ENCODE results near the gene DPPA4. TPM values are rescaled to one million over a fixed set of nuclear protein-coding genes. Genes with fewer than 3 reads are reported as not detected.
"Not testable (repeated sequence)": the region's sequence is repeated elsewhere in the genome, so short reads cannot be mapped to it uniquely, and the experiment has no call there.

The DPPA4 gene
- total and polyA plus RNA-seq, 4 donors, result 5.3 to 17.8 (median 12.7) TPM

- H3K4me1 ChIP-seq (ENCODE audit: control insufficient read depth, insufficient read depth, low read length), result no peaks in the 10 kb centered on the region
- H3K9me3 ChIP-seq (ENCODE audit: control insufficient read depth, insufficient read depth, low read length), result no peaks in the 10 kb centered on the region
- 85% methylated on average over 6 of the region's 6 CpGs for WGBS (ENCODE audit: insufficient coverage)
- no peak for DNase-seq (ENCODE audit: low read depth in 4 of 6, low spot score in 6 of 6)
- H3K36me3 ChIP-seq (ENCODE audit: control insufficient read depth, insufficient read depth, low read length), result no peaks in the 10 kb centered on the region
- H3K27ac ChIP-seq (ENCODE audit: low read depth, low read length), result no peak overlapping the region
- no peak overlapping the region for H3K4me3 ChIP-seq (ENCODE audit: low read depth, low read length)
- H3K27me3 ChIP-seq (ENCODE audit: control insufficient read depth, insufficient read depth, low read length), result no peaks in the 10 kb centered on the region
These were observed 26.7 kb upstream of the DPPA4 start for GRCh38 chr3:109364088-109364487.

- Histone ChIP-seq H3K4me1 (ENCODE audit: control insufficient read depth, insufficient read depth, low read length) (no peaks in the 10 kb centered on the region), H3K9me3 (ENCODE audit: control insufficient read depth, insufficient read depth, low read length) (no peaks in the 10 kb centered on the region), H3K36me3 (ENCODE audit: control insufficient read depth, insufficient read depth, low read length) (no peaks in the 10 kb centered on the region), H3K27me3 (ENCODE audit: control insufficient read depth, insufficient read depth, low read length) (no peaks in the 10 kb centered on the region), H3K27ac (ENCODE audit: low read depth, low read length) (no peak overlapping the region), H3K4me3 (ENCODE audit: low read depth, low read length) (no peak overlapping the region)
- DNase-seq (ENCODE audit: low read depth in 4 of 6, low spot score in 6 of 6), result no peak
These were observed 26.3 kb upstream of the DPPA4 start for GRCh38 chr3:109363634-109364033.

GRCh38 chr3:109362823-109363222 is 25.5 kb upstream of the DPPA4 start:
- Histone ChIP-seq H3K4me3 (ENCODE audit: low read depth, low read length) (no peak overlapping the region), H3K27me3 (ENCODE audit: control insufficient read depth, insufficient read depth, low read length) (no peaks in the 10 kb centered on the region)
- 100% methylated on average over 1 of the region's 4 CpGs for WGBS (ENCODE audit: insufficient coverage)

GRCh38 chr3:109358809-109359208 is 21.5 kb upstream of the DPPA4 start:
- not testable (repeated sequence) for H3K9me3 ChIP-seq (ENCODE audit: control insufficient read depth, insufficient read depth, low read length); H3K27ac ChIP-seq (ENCODE audit: low read depth, low read length)
- WGBS (ENCODE audit: insufficient coverage), result 96% methylated on average over 2 of the region's 2 CpGs

More at GRCh38 chr3:109362823-109363222, 25.5 kb upstream of the DPPA4 start:
- no peaks in the 10 kb centered on the region for H3K9me3 ChIP-seq (ENCODE audit: control insufficient read depth, insufficient read depth, low read length)
- H3K4me1 ChIP-seq (ENCODE audit: control insufficient read depth, insufficient read depth, low read length), result no peaks in the 10 kb centered on the region
- DNase-seq (ENCODE audit: low read depth in 4 of 6, low spot score in 6 of 6), result no peak
- H3K36me3 ChIP-seq (ENCODE audit: control insufficient read depth, insufficient read depth, low read length), result no peaks in the 10 kb centered on the region
- H3K27ac ChIP-seq (ENCODE audit: low read depth, low read length), result no peak overlapping the region

GRCh38 chr3:109356442-109357155 is 19.3 kb upstream of the DPPA4 start:
- 75% methylated on average over 2 of the region's 3 CpGs for WGBS (ENCODE audit: insufficient coverage)
- no peaks in the 10 kb centered on the region for H3K4me1 ChIP-seq (ENCODE audit: control insufficient read depth, insufficient read depth, low read length)
- no peaks in the 10 kb centered on the region for H3K9me3 ChIP-seq (ENCODE audit: control insufficient read depth, insufficient read depth, low read length)
- no peak overlapping the region for H3K27ac ChIP-seq (ENCODE audit: low read depth, low read length)
- H3K4me3 ChIP-seq (ENCODE audit: low read depth, low read length), result no peak overlapping the region
- DNase-seq (ENCODE audit: low read depth in 4 of 6, low spot score in 6 of 6), result no peak
- H3K36me3 ChIP-seq (ENCODE audit: control insufficient read depth, insufficient read depth, low read length), result no peaks in the 10 kb centered on the region
- no peaks in the 10 kb centered on the region for H3K27me3 ChIP-seq (ENCODE audit: control insufficient read depth, insufficient read depth, low read length)

More at GRCh38 chr3:109358809-109359208, 21.5 kb upstream of the DPPA4 start:
- not testable (repeated sequence) for H3K27me3 ChIP-seq (ENCODE audit: control insufficient read depth, insufficient read depth, low read length); DNase-seq (ENCODE audit: low read depth in 4 of 6, low spot score in 6 of 6); H3K36me3 ChIP-seq (ENCODE audit: control insufficient read depth, insufficient read depth, low read length); H3K4me1 ChIP-seq (ENCODE audit: control insufficient read depth, insufficient read depth, low read length); H3K4me3 ChIP-seq (ENCODE audit: low read depth, low read length)

- H3K4me3 ChIP-seq (ENCODE audit: low read depth, low read length), result no peak overlapping the region
- no peaks in the 10 kb centered on the region for H3K36me3 ChIP-seq (ENCODE audit: control insufficient read depth, insufficient read depth, low read length)
- H3K27me3 ChIP-seq (ENCODE audit: control insufficient read depth, insufficient read depth, low read length), result no peaks in the 10 kb centered on the region
- H3K27ac ChIP-seq (ENCODE audit: low read depth, low read length), result no peak overlapping the region
- no peaks in the 10 kb centered on the region for H3K9me3 ChIP-seq (ENCODE audit: control insufficient read depth, insufficient read depth, low read length)
- H3K4me1 ChIP-seq (ENCODE audit: control insufficient read depth, insufficient read depth, low read length), result no peaks in the 10 kb centered on the region
- peak in 1 of 6 donors; percentile 41 for DNase-seq (ENCODE audit: low read depth in 4 of 6, low spot score in 6 of 6)
- 25% methylated on average over 6 of the region's 8 CpGs for WGBS (ENCODE audit: insufficient coverage)
These were observed 18.5 kb upstream of the DPPA4 start for GRCh38 chr3:109355625-109356441.

- DNase-seq (ENCODE audit: low read depth in 4 of 6, low spot score in 6 of 6), result peak in 1 of 6 donors; percentile 68
- Histone ChIP-seq H3K9me3 (ENCODE audit: control insufficient read depth, insufficient read depth, low read length) (no peaks in the 10 kb centered on the region), H3K27me3 (ENCODE audit: control insufficient read depth, insufficient read depth, low read length) (no peaks in the 10 kb centered on the region), H3K36me3 (ENCODE audit: control insufficient read depth, insufficient read depth, low read length) (no peaks in the 10 kb centered on the region), H3K4me1 (ENCODE audit: control insufficient read depth, insufficient read depth, low read length) (no peaks in the 10 kb centered on the region), H3K27ac (ENCODE audit: low read depth, low read length) (no peak overlapping the region), H3K4me3 (ENCODE audit: low read depth, low read length) (no peak overlapping the region)
- WGBS (ENCODE audit: insufficient coverage), result 40% methylated on average over 1 of the region's 2 CpGs
These were observed 15.7 kb upstream of the DPPA4 start for GRCh38 chr3:109353057-109353456.

GRCh38 chr3:109351231-109351630 is 13.9 kb upstream of the DPPA4 start:
- H3K27me3 ChIP-seq (ENCODE audit: control insufficient read depth, insufficient read depth, low read length), result no peaks in the 10 kb centered on the region
- H3K36me3 ChIP-seq (ENCODE audit: control insufficient read depth, insufficient read depth, low read length), result no peaks in the 10 kb centered on the region
- no peak overlapping the region for H3K27ac ChIP-seq (ENCODE audit: low read depth, low read length)
- H3K4me3 ChIP-seq (ENCODE audit: low read depth, low read length), result no peak overlapping the region
- no peak for DNase-seq (ENCODE audit: low read depth in 4 of 6, low spot score in 6 of 6)
- H3K4me1 ChIP-seq (ENCODE audit: control insufficient read depth, insufficient read depth, low read length), result no peaks in the 10 kb centered on the region
- no peaks in the 10 kb centered on the region for H3K9me3 ChIP-seq (ENCODE audit: control insufficient read depth, insufficient read depth, low read length)

- DNase-seq (ENCODE audit: low read depth in 4 of 6, low spot score in 6 of 6), result no peak
- no CpG with 5 or more reads among the region's 3 CpGs for WGBS (ENCODE audit: insufficient coverage)
- Histone ChIP-seq H3K4me3 (ENCODE audit: low read depth, low read length) (no peak overlapping the region), H3K9me3 (ENCODE audit: control insufficient read depth, insufficient read depth, low read length) (no peaks in the 10 kb centered on the region), H3K4me1 (ENCODE audit: control insufficient read depth, insufficient read depth, low read length) (no peaks in the 10 kb centered on the region), H3K36me3 (ENCODE audit: control insufficient read depth, insufficient read depth, low read length) (no peaks in the 10 kb centered on the region), H3K27me3 (ENCODE audit: control insufficient read depth, insufficient read depth, low read length) (no peaks in the 10 kb centered on the region), H3K27ac (ENCODE audit: low read depth, low read length) (no peak overlapping the region)
These were observed 9.5 kb upstream of the DPPA4 start for GRCh38 chr3:109346770-109347295.

Data from spinal cord (tissue), 10 donors.